Gastrocnemius medialis (tissue), 4 donors: Measurements from ENCODE around the gene CACNA1C. TPM values are rescaled to one million over a fixed set of nuclear protein-coding genes. Genes with fewer than 3 reads are reported as not detected.
"Not testable (repeated sequence)": the region's sequence is repeated elsewhere in the genome, so short reads cannot be mapped to it uniquely, and the experiment has no call there.

ENCODE experiments used
- ATAC-seq, 2 donors: fragments of 150-250 bp; one replicate each; pipeline ENCODE4 v1.9.1; 2016
- DNase-seq, 2 donors: peaks; one replicate each; pipeline ENCODE4 v3.0.0-alpha.2; 2019
- H3K27ac ChIP-seq, 4 donors: fragments of 200-600 bp; sonication (generic); 1 replicate in 1 of 4; 2 replicates in 3 of 4; pipeline ENCODE4 v1.5.1; 2016 to 2018; ENCODE audit warnings: mild to moderate bottlenecking in 2 of 4, moderate library complexity in 1 of 4
- H3K27me3 ChIP-seq, 3 donors: fragments of 200-600 bp; sonication (generic) in 2 of 3; 1 replicate in 1 of 3; 2 replicates in 2 of 3; pipeline versions ENCODE4 v1.5.1 to v1.6.0; 2016 to 2019; ENCODE audit warnings: mild to moderate bottlenecking in 1 of 3, moderate library complexity in 1 of 3
- H3K36me3 ChIP-seq, 2 donors: fragments of 200-600 bp; sonication (generic) in 1 of 2; one replicate each; pipeline ENCODE4 v1.5.1; 2017 to 2018
- H3K4me1 ChIP-seq, 2 donors: fragments of 200-600 bp; sonication (generic) in 1 of 2; one replicate each; pipeline ENCODE4 v1.5.1; 2016 to 2017; ENCODE audit warnings: mild to moderate bottlenecking in 2 of 2
- H3K4me3 ChIP-seq, 4 donors: fragments of 200-600 bp; sonication (generic) in 3 of 4; 1 replicate in 1 of 4; 2 replicates in 3 of 4; pipeline ENCODE4 v1.5.1; 2016 to 2019; ENCODE audit warnings: mild to moderate bottlenecking in 2 of 4
- H3K9me3 ChIP-seq, 3 donors: fragments of 200-600 bp; sonication (generic) in 2 of 3; 1 replicate in 1 of 3; 2 replicates in 2 of 3; pipeline ENCODE4 v1.5.1; 2016 to 2019
- CTCF ChIP-seq, 5 experiments: fragments of 450-650 bp in 3 of 5; fragments of 200-600 bp in 2 of 5; sonication (generic) in 2 of 5; IDR thresholded peaks in 4 of 5; conservative IDR thresholded peaks in 1 of 5; 1 replicate in 4 of 5; 2 replicates in 1 of 5; pipeline ENCODE4 v1.5.1; 2016 to 2019; ENCODE audit warnings: antibody characterized with exemption in 5 of 5, mild to moderate bottlenecking in 3 of 5, moderate library complexity in 3 of 5
- POLR2A ChIP-seq, 2 donors: fragments of 450-650 bp; IDR thresholded peaks; one replicate each; pipeline ENCODE4 v1.6.1; 2017; ENCODE audit warnings: antibody characterized with exemption in 2 of 2, mild to moderate bottlenecking in 2 of 2, moderate library complexity in 2 of 2
- in situ Hi-C, 4 donors: fragments of 200-750 bp; cut with MboI; loops; one replicate each; pipeline versions ENCODE4 v1.15.0 to v1.8.0; 2017; ENCODE audit warnings: low sequenced_read_pairs in 4 of 4
- intact Hi-C: fragments of 100-400 bp; cut with DNase I; formaldehyde crosslinking; loops from one replicate; pipeline ENCODE4 v1.15.1; 2023; ENCODE audit warnings: low total_unique reads
- total RNA-seq, 4 donors: library from RNA; depleted of rRNA; stranded (reverse); fragments of >200 nt; gene quantifications; one replicate each; pipeline versions ENCODE4 v1.1.0 to v1.2.3, GENCODE V29; 2016

The CACNA1C gene
- total RNA-seq, 4 donors from 2014 or later: 0.80 to 1.8 (median 0.91) TPM

GRCh38 chr12:2248901-2249381 is 196.2 kb downstream of the CACNA1C start:
- Histone ChIP-seq H3K9me3 (no peaks in the 10 kb centered on the region), H3K4me1 (no peaks in the 10 kb centered on the region), H3K36me3 (no peaks in the 10 kb centered on the region), H3K27me3 (no peaks in the 10 kb centered on the region), H3K4me3 (no peak overlapping the region), H3K27ac (peak overlapping the region in 1 of 4 donors; percentile 28)
- TF ChIP-seq POLR2A (IDR thresholded peaks at IDR 0.05) (no peak), CTCF (IDR thresholded peaks at IDR 0.05 in 4 of 5, conservative IDR thresholded peaks at IDR 0.05 in 1 of 5) (no peak)
- no peak for ATAC-seq
- in situ Hi-C loops: no loop called here
- intact Hi-C loops: no loop called here
- DNase-seq: no peak

- intact Hi-C loops (no loop called here), in situ Hi-C loops (loop anchor here in 1 of 4 donors (25.0 kb wide), 1 partner anchor 188 kb away; the partner anchor contains the start of gene CACNA1C)
- ATAC-seq (peak in 1 of 2 donors; percentile 45), DNase-seq (no peak)
- no peak overlapping the region for H3K27ac ChIP-seq
- H3K9me3 ChIP-seq: no peaks in the 10 kb centered on the region
- H3K4me1 ChIP-seq: no peaks in the 10 kb centered on the region
- H3K27me3 ChIP-seq: no peaks in the 10 kb centered on the region
- TF ChIP-seq POLR2A (IDR thresholded peaks at IDR 0.05) (no peak), CTCF (IDR thresholded peaks at IDR 0.05 in 4 of 5, conservative IDR thresholded peaks at IDR 0.05 in 1 of 5) (no peak)
- H3K36me3 ChIP-seq: no peaks in the 10 kb centered on the region
- no peak overlapping the region for H3K4me3 ChIP-seq
Measured at GRCh38 chr12:2250797-2251196, 198.0 kb downstream of the CACNA1C start.

- no peaks in the 10 kb centered on the region for H3K27me3 ChIP-seq
- peak overlapping the region in 1 of 4 donors; percentile 8 for H3K27ac ChIP-seq
- ATAC-seq (no peak), DNase-seq (no peak)
- no peak for TF ChIP-seq CTCF (IDR thresholded peaks at IDR 0.05 in 4 of 5, conservative IDR thresholded peaks at IDR 0.05 in 1 of 5)
- no peak for TF ChIP-seq POLR2A (IDR thresholded peaks at IDR 0.05)
- H3K4me3 ChIP-seq: no peak overlapping the region
- intact Hi-C loops (no loop called here), in situ Hi-C loops (loop anchor here in 1 of 4 donors (25.0 kb wide), 1 partner anchor 189 kb away; the partner anchor contains the start of gene CACNA1C)
- no peaks in the 10 kb centered on the region for H3K36me3 ChIP-seq
- no peaks in the 10 kb centered on the region for H3K4me1 ChIP-seq
- H3K9me3 ChIP-seq: no peaks in the 10 kb centered on the region
Measured at GRCh38 chr12:2251526-2252209, 198.9 kb downstream of the CACNA1C start.

GRCh38 chr12:2255311-2255710 is 202.5 kb downstream of the CACNA1C start:
- no peaks in the 10 kb centered on the region for H3K9me3 ChIP-seq
- H3K27ac ChIP-seq: no peak overlapping the region
- no peaks in the 10 kb centered on the region for H3K4me1 ChIP-seq
- ATAC-seq: no peak
- H3K4me3 ChIP-seq: no peak overlapping the region
- no peak for DNase-seq
- no peaks in the 10 kb centered on the region for H3K36me3 ChIP-seq
- TF ChIP-seq CTCF (IDR thresholded peaks at IDR 0.05 in 4 of 5, conservative IDR thresholded peaks at IDR 0.05 in 1 of 5) (no peak), POLR2A (IDR thresholded peaks at IDR 0.05) (no peak)
- in situ Hi-C loops (loop anchor here in 1 of 4 donors (25.0 kb wide), 1 partner anchor 193 kb away; the partner anchor contains the start of gene CACNA1C), intact Hi-C loops (no loop called here)
- no peaks in the 10 kb centered on the region for H3K27me3 ChIP-seq

- H3K4me3 ChIP-seq, H3K27me3 ChIP-seq, H3K36me3 ChIP-seq, intact Hi-C loops, H3K9me3 ChIP-seq, H3K27ac ChIP-seq, ATAC-seq, H3K4me1 ChIP-seq: not testable (repeated sequence)
- in situ Hi-C loops: loop anchor here in 1 of 4 donors (25.0 kb wide), 1 partner anchor 193 kb away; the partner anchor contains the start of gene CACNA1C
- DNase-seq: peak in 1 of 2 donors; percentile 30
Measured at GRCh38 chr12:2255731-2256130, 202.9 kb downstream of the CACNA1C start.
